HG03108 (cell line): Measurements from ENCODE around the gene FFAR2.
A peak's percentile ranks its signal among the peaks of the same experiment; 100 is the strongest.

Source experiments
- ATAC-seq: cut with Tn5 transposase; IDR thresholded peaks from one replicate; pipeline ENCODE4 v1.9.1; 2021; ENCODE audit warnings: moderate library complexity; ENCODE audit not compliant: unreplicated experiment

Gene FFAR2

DNA sequence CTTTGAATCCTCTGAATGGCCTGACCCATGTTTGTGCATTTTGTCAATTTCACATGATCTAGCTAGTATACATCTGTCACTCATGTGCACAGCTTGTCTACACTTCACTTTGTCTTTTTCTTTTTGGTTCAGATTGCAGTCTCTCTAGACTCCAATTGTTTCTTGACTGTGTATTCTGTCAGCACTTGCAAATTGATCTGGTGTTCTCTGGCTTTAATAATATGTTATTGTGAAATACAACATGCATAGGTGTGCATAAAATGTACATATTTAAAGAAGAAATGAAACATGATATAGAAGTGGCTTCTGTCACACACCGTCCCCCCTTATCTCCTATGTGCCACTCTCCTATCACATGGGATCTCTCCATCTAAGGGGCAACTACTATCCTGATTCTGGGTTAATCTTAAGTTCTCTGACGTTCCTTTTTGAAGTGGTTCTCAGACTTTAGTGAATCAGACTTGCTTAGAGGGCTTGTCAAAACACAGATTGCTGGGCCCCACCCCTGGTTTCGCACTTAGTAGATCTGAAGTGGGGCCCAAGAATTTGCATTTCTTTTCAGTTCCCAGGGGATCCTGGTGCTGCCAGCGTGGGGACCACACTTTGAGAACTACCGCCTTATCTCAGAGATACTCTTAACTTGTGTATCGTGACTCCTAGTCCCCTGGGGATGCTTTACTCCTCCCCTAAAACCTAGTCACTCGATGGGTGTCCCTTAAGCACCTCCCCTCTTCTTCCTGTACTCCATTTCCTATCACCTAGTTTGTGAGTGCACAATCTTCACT, 36.4 kb downstream of the FFAR2 start:
- ATAC-seq: peak; percentile 85

- no peak for ATAC-seq
Observed at GRCh38 chr19:35486268-35486708, 38.2 kb downstream of the FFAR2 start.

- no peak for ATAC-seq
Observed at GRCh38 chr19:35487656-35488182, 39.7 kb downstream of the FFAR2 start.

DNA sequence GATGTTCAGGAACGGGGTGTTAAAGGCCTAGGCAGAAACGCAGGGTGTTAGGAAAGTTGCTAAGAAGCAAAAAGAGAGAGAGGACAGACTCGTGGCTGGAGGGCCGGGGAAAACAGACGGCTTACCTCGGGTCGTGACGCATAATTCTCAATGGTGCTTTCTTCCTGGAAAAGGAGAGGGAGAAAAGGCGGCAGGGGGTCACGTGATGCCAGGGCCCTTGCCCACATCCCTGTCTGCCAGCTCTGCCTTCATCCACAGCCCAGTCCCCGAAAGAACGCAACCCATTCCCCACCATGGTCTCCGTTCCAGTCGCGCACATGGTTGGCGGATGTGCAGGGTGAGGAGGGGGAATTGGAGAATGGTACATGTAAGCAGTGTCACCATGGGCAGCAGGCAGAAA, 40.6 kb downstream of the FFAR2 start:
- no peak for ATAC-seq

GRCh38 chr19:35490364-35490763, 42.3 kb downstream of the FFAR2 start, which contains the start of gene KRTDAP:
Gene KRTDAP (minus strand): TSS chr19:35490464. CDS start chr19:35490442, 22 bp downstream.
- no peak for ATAC-seq

GRCh38 chr19:35491836-35492360, 43.8 kb downstream of the FFAR2 start:
- ATAC-seq: no peak

GRCh38 chr19:35493971-35494370, 45.9 kb downstream of the FFAR2 start:
- no peak for ATAC-seq

GRCh38 chr19:35495107-35496064, 47.3 kb downstream of the FFAR2 start:
- ATAC-seq: peak; percentile 72

- ATAC-seq: no peak
Observed at GRCh38 chr19:35497406-35497805, 49.3 kb downstream of the FFAR2 start.

- no peak for ATAC-seq
Observed at GRCh38 chr19:35498220-35498619, 50.2 kb downstream of the FFAR2 start.

DNA sequence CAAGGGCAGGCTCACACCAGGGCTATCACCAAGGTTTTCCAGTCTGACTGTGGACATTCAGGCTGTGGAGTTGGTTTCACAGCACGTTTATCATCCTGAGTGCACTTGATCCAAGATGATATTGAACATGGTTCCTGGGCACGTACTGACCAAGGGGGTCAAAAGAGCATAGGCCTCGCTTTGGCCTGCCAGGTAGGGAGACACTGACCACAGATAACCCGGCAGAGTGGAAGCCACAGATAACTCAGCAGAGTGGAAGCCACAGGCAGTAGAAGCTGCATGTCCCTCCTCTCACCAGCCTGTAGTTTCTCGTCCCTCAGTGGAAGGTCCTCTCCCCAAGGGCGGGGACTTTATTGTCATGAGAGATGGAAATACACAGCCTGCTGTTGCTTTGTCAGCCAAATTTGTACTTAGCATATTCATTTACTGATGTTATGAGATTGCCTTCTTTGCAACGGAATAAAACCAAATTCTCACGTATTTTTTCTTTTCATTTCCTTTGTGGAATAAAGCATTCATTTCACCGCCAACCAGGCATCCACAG, 51.0 kb downstream of the FFAR2 start:
- no peak for ATAC-seq

DNA sequence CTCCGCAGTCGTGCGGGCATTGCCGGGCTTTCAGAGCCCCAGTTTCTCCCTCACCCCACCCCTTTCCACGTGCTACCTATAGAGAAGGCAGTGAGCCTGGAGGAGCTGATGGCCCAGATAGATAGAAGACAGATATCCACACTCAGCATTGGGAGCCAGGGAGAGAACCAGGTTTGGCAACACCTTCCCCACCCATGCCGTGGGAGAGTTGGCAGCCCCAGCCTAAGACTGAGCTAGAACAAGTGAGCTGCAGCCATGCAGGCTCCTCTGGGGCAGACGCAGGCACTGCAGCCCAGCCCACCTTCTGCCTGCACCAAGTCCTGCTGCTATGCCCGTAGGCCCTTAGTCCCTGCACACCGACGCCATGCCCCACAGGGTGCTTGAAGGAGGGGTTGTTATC, 52.6 kb downstream of the FFAR2 start:
- no peak for ATAC-seq
